ENCODE results near the gene ASB3.
"Not testable (repeated sequence)": the region's sequence is repeated elsewhere in the genome, so short reads cannot be mapped to it uniquely, and the experiment has no call there.

The ASB3 gene

GRCh38 chr2:53768242-53768542 lies 18.6 kb downstream of the ASB3 start:
- Histone ChIP-seq H3K27me3 (ENCODE audit: control insufficient read depth, insufficient read depth, low read length, poor library complexity, severe bottlenecking) (no peaks in the 10 kb centered on the region), H3K36me3 (ENCODE audit: control insufficient read depth, insufficient read depth, low read length) (peaks cover 4% of the 10 kb centered on the region), H3K9me3 (ENCODE audit: control insufficient read depth, low read length) (no peaks in the 10 kb centered on the region), H3K4me3 (ENCODE audit: insufficient read depth, low read depth, low read length) (peak overlapping the region; percentile 62), H3K27ac (ENCODE audit: insufficient read depth, low read depth, low read length, poor library complexity, severe bottlenecking) (no peak overlapping the region), H3K4me1 (ENCODE audit: control insufficient read depth, insufficient read depth, low read length) (no peaks in the 10 kb centered on the region)
- 1 to 2% methylated on average over 12 of the region's 12 CpGs for WGBS, 2 experiments

- WGBS, 2 experiments = 0% methylated on average over 45 to 46 of the region's 46 CpGs
- no peak within 1 kb of the TSS for H3K27ac ChIP-seq (ENCODE audit: insufficient read depth, low read depth, low read length, poor library complexity, severe bottlenecking)
Observed at GRCh38 chr2:53767405-53768241, 19.1 kb downstream of the ASB3 start, which contains the start of gene CHAC2. CHAC2 (plus strand) TSS chr2:53767804; CDS start chr2:53767887, 83 bp downstream.

GRCh38 chr2:53765767-53766166 lies 21.0 kb downstream of the ASB3 start:
- Histone ChIP-seq H3K27ac (ENCODE audit: insufficient read depth, low read depth, low read length, poor library complexity, severe bottlenecking) (no peak overlapping the region), H3K36me3 (ENCODE audit: control insufficient read depth, insufficient read depth, low read length) (peaks cover 15% of the 10 kb centered on the region)
- 92 to 100% methylated on average over 1 of the region's 1 CpG for WGBS, 2 experiments

More at GRCh38 chr2:53767405-53768241, 19.1 kb downstream of the ASB3 start, which contains the start of gene CHAC2:
- Histone ChIP-seq H3K36me3 (ENCODE audit: control insufficient read depth, insufficient read depth, low read length) (peaks cover 9% of the 10 kb centered on the region), H3K27me3 (ENCODE audit: control insufficient read depth, insufficient read depth, low read length, poor library complexity, severe bottlenecking) (no peaks in the 10 kb centered on the region), H3K9me3 (ENCODE audit: control insufficient read depth, low read length) (no peaks in the 10 kb centered on the region), H3K4me3 (ENCODE audit: insufficient read depth, low read depth, low read length) (peak within 1 kb of the TSS; percentile 62), H3K4me1 (ENCODE audit: control insufficient read depth, insufficient read depth, low read length) (no peaks in the 10 kb centered on the region)

GRCh38 chr2:53757206-53757605 lies 29.5 kb downstream of the ASB3 start:
- not testable (repeated sequence) for H3K4me3 ChIP-seq (ENCODE audit: insufficient read depth, low read depth, low read length); H3K27me3 ChIP-seq (ENCODE audit: control insufficient read depth, insufficient read depth, low read length, poor library complexity, severe bottlenecking); H3K9me3 ChIP-seq (ENCODE audit: control insufficient read depth, low read length); H3K36me3 ChIP-seq (ENCODE audit: control insufficient read depth, insufficient read depth, low read length); H3K27ac ChIP-seq (ENCODE audit: insufficient read depth, low read depth, low read length, poor library complexity, severe bottlenecking); H3K4me1 ChIP-seq (ENCODE audit: control insufficient read depth, insufficient read depth, low read length)
- WGBS, 2 experiments = 95% methylated on average over 14 of the region's 14 CpGs

More at GRCh38 chr2:53765767-53766166, 21.0 kb downstream of the ASB3 start:
- Histone ChIP-seq H3K9me3 (ENCODE audit: control insufficient read depth, low read length) (no peaks in the 10 kb centered on the region), H3K4me1 (ENCODE audit: control insufficient read depth, insufficient read depth, low read length) (no peaks in the 10 kb centered on the region), H3K4me3 (ENCODE audit: insufficient read depth, low read depth, low read length) (no peak overlapping the region), H3K27me3 (ENCODE audit: control insufficient read depth, insufficient read depth, low read length, poor library complexity, severe bottlenecking) (no peaks in the 10 kb centered on the region)

- no peak overlapping the region for H3K27ac ChIP-seq (ENCODE audit: insufficient read depth, low read depth, low read length, poor library complexity, severe bottlenecking)
- peaks cover 6% of the 10 kb centered on the region for H3K36me3 ChIP-seq (ENCODE audit: control insufficient read depth, insufficient read depth, low read length)
- whole genome bisulfite sequencing, 2 experiments = 96 to 97% methylated on average over 15 of the region's 15 CpGs
- H3K27me3 ChIP-seq (ENCODE audit: control insufficient read depth, insufficient read depth, low read length, poor library complexity, severe bottlenecking) = no peaks in the 10 kb centered on the region
- H3K4me1 ChIP-seq (ENCODE audit: control insufficient read depth, insufficient read depth, low read length) = no peaks in the 10 kb centered on the region
- no peak overlapping the region for H3K4me3 ChIP-seq (ENCODE audit: insufficient read depth, low read depth, low read length)
- H3K9me3 ChIP-seq (ENCODE audit: control insufficient read depth, low read length) = no peaks in the 10 kb centered on the region
Observed at GRCh38 chr2:53756644-53757043, 30.1 kb downstream of the ASB3 start.

- Histone ChIP-seq H3K4me1 (ENCODE audit: control insufficient read depth, insufficient read depth, low read length) (no peaks in the 10 kb centered on the region), H3K27me3 (ENCODE audit: control insufficient read depth, insufficient read depth, low read length, poor library complexity, severe bottlenecking) (no peaks in the 10 kb centered on the region), H3K36me3 (ENCODE audit: control insufficient read depth, insufficient read depth, low read length) (peaks cover 6% of the 10 kb centered on the region), H3K4me3 (ENCODE audit: insufficient read depth, low read depth, low read length) (no peak overlapping the region), H3K27ac (ENCODE audit: insufficient read depth, low read depth, low read length, poor library complexity, severe bottlenecking) (no peak overlapping the region), H3K9me3 (ENCODE audit: control insufficient read depth, low read length) (no peaks in the 10 kb centered on the region)
- WGBS, 2 experiments = 100% methylated on average over 2 of the region's 2 CpGs
Observed at GRCh38 chr2:53755121-53755520, 31.6 kb downstream of the ASB3 start.

- Histone ChIP-seq H3K4me1 (ENCODE audit: control insufficient read depth, insufficient read depth, low read length) (no peaks in the 10 kb centered on the region), H3K9me3 (ENCODE audit: control insufficient read depth, low read length) (no peaks in the 10 kb centered on the region), H3K4me3 (ENCODE audit: insufficient read depth, low read depth, low read length) (no peak overlapping the region), H3K27me3 (ENCODE audit: control insufficient read depth, insufficient read depth, low read length, poor library complexity, severe bottlenecking) (no peaks in the 10 kb centered on the region), H3K36me3 (ENCODE audit: control insufficient read depth, insufficient read depth, low read length) (no peaks in the 10 kb centered on the region), H3K27ac (ENCODE audit: insufficient read depth, low read depth, low read length, poor library complexity, severe bottlenecking) (no peak overlapping the region)
Observed at GRCh38 chr2:53753041-53753440, 33.7 kb downstream of the ASB3 start.

GRCh38 chr2:53752385-53752784 lies 34.4 kb downstream of the ASB3 start:
- H3K4me3 ChIP-seq (ENCODE audit: insufficient read depth, low read depth, low read length) = no peak overlapping the region
- H3K27ac ChIP-seq (ENCODE audit: insufficient read depth, low read depth, low read length, poor library complexity, severe bottlenecking) = no peak overlapping the region
- H3K27me3 ChIP-seq (ENCODE audit: control insufficient read depth, insufficient read depth, low read length, poor library complexity, severe bottlenecking) = no peaks in the 10 kb centered on the region
- no peaks in the 10 kb centered on the region for H3K9me3 ChIP-seq (ENCODE audit: control insufficient read depth, low read length)
- H3K36me3 ChIP-seq (ENCODE audit: control insufficient read depth, insufficient read depth, low read length) = no peaks in the 10 kb centered on the region
- H3K4me1 ChIP-seq (ENCODE audit: control insufficient read depth, insufficient read depth, low read length) = no peaks in the 10 kb centered on the region
- 78 to 93% methylated on average over 3 to 4 of the region's 4 CpGs for WGBS, 2 experiments

- no peaks in the 10 kb centered on the region for H3K27me3 ChIP-seq (ENCODE audit: control insufficient read depth, insufficient read depth, low read length, poor library complexity, severe bottlenecking)
- no peaks in the 10 kb centered on the region for H3K9me3 ChIP-seq (ENCODE audit: control insufficient read depth, low read length)
- H3K36me3 ChIP-seq (ENCODE audit: control insufficient read depth, insufficient read depth, low read length) = no peaks in the 10 kb centered on the region
- no peak overlapping the region for H3K27ac ChIP-seq (ENCODE audit: insufficient read depth, low read depth, low read length, poor library complexity, severe bottlenecking)
- H3K4me3 ChIP-seq (ENCODE audit: insufficient read depth, low read depth, low read length) = no peak overlapping the region
- H3K4me1 ChIP-seq (ENCODE audit: control insufficient read depth, insufficient read depth, low read length) = no peaks in the 10 kb centered on the region
- WGBS, 2 experiments = 89 to 100% methylated on average over 1 of the region's 1 CpG
Observed at GRCh38 chr2:53751728-53752127, 35.0 kb downstream of the ASB3 start.

GRCh38 chr2:53750041-53750768 lies 36.5 kb downstream of the ASB3 start:
- H3K4me1 ChIP-seq (ENCODE audit: control insufficient read depth, insufficient read depth, low read length) = no peaks in the 10 kb centered on the region
- no peaks in the 10 kb centered on the region for H3K27me3 ChIP-seq (ENCODE audit: control insufficient read depth, insufficient read depth, low read length, poor library complexity, severe bottlenecking)
- 94 to 96% methylated on average over 3 to 4 of the region's 4 CpGs for WGBS, 2 experiments
- no peak overlapping the region for H3K27ac ChIP-seq (ENCODE audit: insufficient read depth, low read depth, low read length, poor library complexity, severe bottlenecking)
- H3K36me3 ChIP-seq (ENCODE audit: control insufficient read depth, insufficient read depth, low read length) = no peaks in the 10 kb centered on the region
- H3K9me3 ChIP-seq (ENCODE audit: control insufficient read depth, low read length) = no peaks in the 10 kb centered on the region
- no peak overlapping the region for H3K4me3 ChIP-seq (ENCODE audit: insufficient read depth, low read depth, low read length)

All from ectodermal cell (in vitro differentiated cells).